SK-N-DZ (cell line): ENCODE data around the gene RPRML.

ENCODE experiments used
- DNase-seq: peaks from one replicate; pipeline ENCODE4 v3.0.0-alpha.2; 2015; ENCODE audit warnings: low spot score
- small RNA-seq, 2 experiments: library from RNA; depleted of rRNA; stranded (forward); fragments of <200 nt; gene quantifications; one replicate each; pipeline ENCODE3, GENCODE V24; 2014

The RPRML gene

DNA sequence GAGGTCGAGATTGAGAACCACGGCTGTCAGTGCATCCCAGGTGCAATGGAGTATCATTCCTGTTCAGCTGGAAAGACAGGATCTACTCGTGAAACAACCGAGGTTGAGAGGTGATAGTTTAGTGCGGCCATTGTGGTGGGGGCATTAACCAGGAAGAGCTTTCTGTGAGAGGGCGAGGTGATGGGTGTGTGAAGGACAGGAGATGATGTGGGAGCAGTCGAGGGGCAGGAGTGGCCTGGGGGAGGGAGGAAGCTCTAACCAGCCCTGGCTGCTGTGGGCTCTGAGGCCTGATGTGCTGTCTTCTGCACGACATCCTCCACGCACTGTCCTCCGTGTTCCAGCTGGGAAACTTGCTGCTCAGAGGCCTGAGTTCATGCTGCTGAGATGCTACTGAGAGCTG, 34.1 kb downstream of the RPRML start:
- no peak for DNase-seq

DNA sequence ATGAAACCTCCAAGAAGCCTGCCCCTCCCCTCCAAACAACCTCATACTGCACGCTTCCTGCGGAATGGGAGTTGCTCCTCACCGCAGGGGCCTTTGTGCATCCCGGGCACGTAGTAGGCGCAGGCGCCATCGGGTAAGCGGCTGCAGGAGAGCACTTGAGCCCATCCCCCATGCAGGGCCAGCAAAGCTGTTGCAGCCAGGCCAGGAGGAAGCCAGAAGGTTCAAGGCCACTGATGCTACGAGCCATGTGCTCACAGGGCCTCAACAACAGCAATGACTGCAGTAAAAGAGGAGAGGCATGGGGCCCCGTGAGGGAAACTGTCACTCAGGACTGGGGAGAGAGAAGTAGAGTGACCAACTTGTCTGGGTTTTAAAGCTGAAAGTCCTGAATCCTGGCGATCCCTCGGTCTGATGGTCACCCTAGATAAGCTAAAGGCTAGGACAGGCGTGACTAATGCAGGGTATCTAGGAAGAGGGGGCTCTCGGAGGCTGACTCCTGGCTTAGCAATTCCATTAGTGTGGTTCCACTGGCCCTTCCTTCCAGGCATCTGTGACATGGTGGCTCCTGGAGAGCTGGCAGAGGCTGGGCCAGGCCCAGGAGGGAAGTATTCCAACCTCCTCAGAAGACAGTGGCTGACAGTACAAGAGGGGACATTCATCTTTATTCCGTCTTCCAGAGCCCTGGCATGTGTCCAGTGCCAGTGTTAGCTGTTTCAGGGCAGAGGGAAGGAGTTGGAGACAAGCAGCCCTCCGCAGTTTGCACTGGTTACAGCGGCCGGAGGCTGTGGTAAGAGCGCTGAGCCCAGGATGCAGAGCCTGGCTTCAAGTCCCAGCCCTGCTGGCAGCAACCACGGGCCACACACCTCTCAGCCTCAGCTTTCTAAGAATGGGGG, 35.3 kb downstream of the RPRML start:
- peak; percentile 69 for DNase-seq

DNA sequence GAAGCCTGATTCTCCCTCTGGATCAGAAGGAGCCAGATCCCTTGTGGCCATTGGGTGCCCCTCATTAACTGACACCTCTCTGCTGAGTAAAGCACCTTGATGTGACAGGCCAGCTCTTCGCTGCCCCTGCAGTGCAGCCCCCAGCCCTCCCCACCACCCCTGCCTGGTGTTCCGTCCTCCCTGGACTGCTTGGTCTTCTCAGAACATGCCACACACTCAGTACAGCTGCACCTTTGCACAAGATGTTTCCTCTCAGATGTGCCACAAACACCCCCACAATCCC, 35.9 kb downstream of the RPRML start:
- no peak for DNase-seq

DNA sequence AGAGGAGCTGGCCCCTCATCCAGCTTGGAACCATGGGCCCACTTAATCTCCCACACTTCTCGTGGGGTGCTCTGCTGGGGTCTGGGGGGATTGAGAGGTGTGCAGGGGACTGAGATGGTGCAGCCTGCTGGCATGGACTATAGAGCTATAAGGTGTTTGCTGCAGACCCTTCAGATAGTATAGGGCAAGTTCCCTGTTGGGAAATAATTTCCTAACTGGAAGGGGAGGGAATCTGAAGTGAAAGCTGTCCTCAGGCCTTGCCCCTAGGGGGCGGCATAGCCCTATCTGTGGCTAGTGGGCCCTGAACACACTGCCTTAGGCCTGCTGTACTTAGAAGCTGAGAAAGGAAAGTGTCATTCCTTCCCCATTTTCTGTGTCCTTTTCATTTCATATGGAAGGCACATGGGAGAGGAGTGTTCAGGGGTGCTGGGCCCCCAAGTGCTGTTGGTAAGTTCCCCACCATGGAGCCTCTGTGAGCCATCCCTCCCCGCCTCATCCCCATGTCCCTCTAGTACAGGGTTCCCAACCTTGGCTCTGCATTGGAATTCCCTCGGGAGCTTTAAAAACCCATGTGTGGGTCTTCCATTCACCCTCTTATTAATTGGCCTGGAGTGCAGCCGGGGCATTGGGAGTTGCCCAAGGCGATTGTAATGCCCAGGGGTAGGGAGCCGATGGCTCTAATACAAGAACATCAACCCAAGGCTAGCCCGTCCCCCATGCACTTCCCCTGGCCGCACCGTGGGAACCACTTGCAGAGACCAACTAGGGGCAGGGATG, 36.4 kb downstream of the RPRML start:
- peak; percentile 79 for DNase-seq

DNA sequence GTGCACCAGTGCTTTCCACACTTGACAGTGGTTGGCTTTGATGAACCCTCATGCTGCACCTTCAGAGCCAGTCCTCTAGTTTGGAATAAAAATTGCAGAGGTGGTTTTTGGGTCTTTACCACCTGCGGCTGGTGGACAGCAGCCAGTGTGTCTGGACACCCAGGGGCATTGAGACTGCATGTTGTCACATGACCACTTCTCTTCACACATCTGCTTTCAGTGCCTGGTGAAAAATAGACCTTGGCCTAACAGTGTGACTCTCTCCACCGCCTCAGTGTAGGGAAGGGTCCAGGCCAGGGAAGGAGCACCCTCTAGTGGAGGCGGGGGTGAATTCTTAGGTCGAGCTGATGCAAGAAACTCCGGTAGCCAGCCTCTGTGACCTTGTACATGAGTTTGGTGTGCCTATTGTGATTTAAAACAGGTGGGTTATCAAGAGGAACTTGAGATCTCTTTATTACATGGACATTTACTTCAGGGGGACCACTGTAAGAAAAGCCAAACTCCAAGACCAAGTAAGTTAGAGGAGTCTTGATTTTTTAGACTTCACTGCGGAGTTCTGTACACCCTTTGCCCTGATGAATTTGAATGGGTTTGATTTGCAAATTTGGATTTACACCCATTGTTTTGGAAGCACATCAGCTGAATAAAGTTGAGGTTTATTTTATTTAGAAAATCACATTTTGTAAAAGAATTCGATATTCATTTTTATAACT, 38.2 kb downstream of the RPRML start:
- DNase-seq, result peak; percentile 76

DNA sequence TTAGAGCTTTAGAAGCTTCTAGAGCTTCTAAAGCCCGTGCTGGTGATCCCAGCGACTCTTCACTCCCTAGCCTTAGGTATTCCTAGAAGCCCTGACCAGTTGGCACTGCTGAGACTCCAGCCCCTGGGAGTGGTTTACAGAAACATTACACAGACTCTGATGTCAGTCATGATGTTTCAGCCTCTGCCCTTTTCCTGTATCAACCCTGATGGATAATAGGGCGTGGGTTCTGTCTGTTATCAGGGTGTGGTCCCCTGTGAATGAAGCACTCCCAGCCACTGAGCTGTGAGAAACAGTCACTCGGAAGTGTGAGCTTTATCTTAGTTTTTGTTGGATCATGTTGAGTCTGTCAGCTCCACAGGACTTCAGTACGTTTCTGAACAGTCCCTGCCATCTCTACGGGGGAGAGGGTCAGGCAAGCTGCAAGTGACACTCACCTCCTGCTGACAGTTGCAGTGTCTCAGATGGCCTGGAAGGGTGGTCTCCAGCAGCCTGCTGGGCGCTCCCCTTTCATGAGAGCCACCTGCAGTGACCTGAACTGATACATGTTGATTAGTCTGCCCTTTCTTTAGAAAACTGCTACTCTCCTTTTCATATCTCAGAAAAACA, 43.3 kb downstream of the RPRML start:
- DNase-seq, result no peak

DNA sequence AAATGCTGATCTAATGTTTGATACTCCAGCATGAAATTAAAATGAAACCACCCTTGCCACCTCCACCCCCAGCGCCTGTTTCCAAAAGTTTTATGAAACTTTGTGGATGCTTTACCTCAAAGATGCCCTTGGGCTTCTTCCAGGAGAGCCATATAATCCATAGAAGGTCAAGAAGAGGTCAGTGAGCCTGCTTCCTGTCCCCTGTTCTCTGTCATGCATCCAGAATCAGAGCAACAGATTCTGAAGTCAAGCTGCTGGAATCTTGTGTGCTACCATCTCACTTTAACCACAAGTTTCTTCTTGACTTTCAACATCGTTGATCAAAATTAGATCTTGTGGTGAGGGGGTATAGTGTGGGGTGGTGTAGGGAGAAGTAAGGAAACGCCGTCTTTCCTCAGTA, 47.5 kb downstream of the RPRML start:
- DNase-seq, result no peak

DNA sequence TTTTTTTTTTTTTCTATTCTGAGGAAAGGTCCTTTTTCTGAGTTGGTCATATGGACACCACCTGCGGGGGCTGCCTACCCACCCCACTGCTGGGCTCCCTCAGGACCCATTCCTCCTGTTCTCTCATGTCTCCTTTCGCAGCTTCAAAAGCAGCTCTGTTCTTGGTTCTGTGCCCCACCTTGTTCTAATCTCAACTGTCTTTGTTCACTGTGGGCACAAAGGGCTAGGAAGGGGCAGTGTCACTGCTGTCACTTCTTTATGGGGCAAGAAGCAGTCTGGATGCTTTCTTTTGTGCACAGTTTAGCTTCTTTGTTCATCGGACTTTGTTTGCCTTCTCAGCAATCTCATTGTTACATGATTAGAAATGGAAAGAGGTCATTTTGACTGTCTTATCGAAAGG, 49.0 kb downstream of the RPRML start:
- DNase-seq, result no peak

DNA sequence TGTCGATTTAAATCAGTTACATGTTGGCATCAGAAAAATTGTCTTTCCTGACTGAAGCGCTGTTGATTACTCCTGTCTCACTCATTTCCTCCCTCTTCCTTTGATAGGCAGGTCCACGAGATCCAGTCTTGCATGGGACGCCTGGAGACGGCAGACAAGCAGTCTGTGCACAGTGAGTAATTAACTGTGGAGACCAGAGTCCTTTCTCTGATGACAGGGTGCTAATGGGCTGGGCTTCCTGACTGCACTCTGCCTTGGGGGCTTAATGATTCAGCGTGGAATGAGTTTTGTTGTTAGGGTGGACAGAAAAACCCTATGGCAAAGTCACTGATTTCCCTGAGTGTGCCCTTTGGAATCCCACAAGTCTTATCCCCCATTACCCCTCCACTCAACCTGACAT, 49.6 kb downstream of the RPRML start:
- no peak for DNase-seq

DNA sequence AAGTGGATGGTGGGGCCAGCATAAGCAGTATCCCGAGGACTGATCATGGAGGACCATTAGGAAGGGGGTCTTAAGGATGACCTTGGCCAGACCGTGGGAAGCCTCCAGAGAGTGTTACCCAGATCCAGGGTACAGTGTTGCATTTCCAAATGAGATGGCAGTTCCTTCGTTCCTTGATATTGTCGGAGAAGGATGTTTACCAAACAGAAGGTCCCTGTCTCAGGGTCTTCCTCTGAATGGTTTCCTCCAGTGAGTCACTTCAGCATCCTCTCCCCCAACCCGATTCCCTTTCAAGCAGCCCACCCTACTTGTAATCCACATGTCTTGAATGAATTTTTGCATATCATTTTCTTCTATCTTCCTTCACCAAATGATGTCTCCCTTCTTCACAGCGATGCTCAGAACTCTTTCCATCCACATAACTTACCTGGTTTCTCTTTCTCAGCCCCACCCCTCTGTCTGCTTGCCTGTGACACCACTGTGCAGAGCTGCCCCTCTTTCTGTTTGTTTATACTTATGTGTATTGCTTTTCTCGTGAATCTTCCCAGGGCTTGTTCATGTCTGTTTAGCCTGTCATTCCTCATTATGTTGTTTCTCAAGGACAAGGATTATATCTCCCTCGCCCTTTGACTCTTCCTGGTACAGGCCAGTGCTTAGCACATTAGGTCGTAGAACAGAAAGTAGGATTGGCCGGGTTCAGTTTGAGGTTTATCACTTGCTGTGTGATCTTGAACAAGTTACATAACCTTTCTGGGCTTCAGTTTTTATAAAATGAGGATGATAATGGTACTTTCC, 50.4 kb downstream of the RPRML start:
- DNase-seq, result no peak

Small RNA genes within 50 kb of the gene (small RNA-seq; reads per million reads assigned to genes)
- 0 reads per million in 2 experiments for gene MIR5089
